OCI-LY1 (cell line): ENCODE measurements around the gene IL1RAPL2.

Experiments
- H2AFZ ChIP-seq: fragments of 200-600 bp; sonication (generic), shearing (Covaris generic); 2 replicates; pipeline ENCODE4 v1.6.0; 2014; ENCODE audit warnings: antibody characterized with exemption, mild to moderate bottlenecking, low read length
- H3F3A ChIP-seq: fragments of 200-600 bp; sonication (generic), shearing (Covaris generic); 2 replicates; pipeline ENCODE4 v1.6.0; 2014; ENCODE audit warnings: mild to moderate bottlenecking, antibody characterized with exemption, low read length, moderate library complexity; ENCODE audit not compliant: insufficient read depth
- H3K27ac ChIP-seq: fragments of 200-600 bp; sonication (generic); 2 replicates; pipeline ENCODE4 v1.5.1; 2014; ENCODE audit warnings: low read length, mixed run types, mild to moderate bottlenecking, low read depth; ENCODE audit not compliant: poor library complexity, severe bottlenecking
- H3K27me3 ChIP-seq: fragments of 200-600 bp; sonication (generic); 2 replicates; pipeline ENCODE4 v1.6.0; 2014; ENCODE audit warnings: antibody characterized with exemption, mild to moderate bottlenecking, low read length, moderate library complexity; ENCODE audit not compliant: insufficient read depth
- H3K36me3 ChIP-seq: fragments of 200-600 bp; sonication (generic); 2 replicates; pipeline ENCODE4 v1.6.1; 2014; ENCODE audit warnings: mild to moderate bottlenecking, antibody characterized with exemption, low read length, moderate library complexity, mixed read lengths; ENCODE audit not compliant: insufficient read depth
- H3K4me1 ChIP-seq: fragments of 200-600 bp; sonication (generic); 2 replicates; pipeline ENCODE4 v1.5.1; 2014; ENCODE audit warnings: mild to moderate bottlenecking, low read length, moderate library complexity; ENCODE audit not compliant: insufficient read depth, severe bottlenecking
- H3K4me2 ChIP-seq: fragments of 200-600 bp; sonication (generic), shearing (Covaris generic); 2 replicates; pipeline ENCODE4 v1.6.1; 2014; ENCODE audit warnings: low read length
- H3K4me3 ChIP-seq: fragments of 200-600 bp; sonication (generic); 2 replicates; pipeline ENCODE4 v1.5.1; 2014; ENCODE audit warnings: low read length, low read depth, mild to moderate bottlenecking, mixed read lengths; ENCODE audit not compliant: poor library complexity, severe bottlenecking
- H3K79me2 ChIP-seq: fragments of 200-600 bp; shearing (Covaris generic); 2 replicates; pipeline ENCODE4 v1.6.1; 2016; ENCODE audit warnings: mixed run types, low read length, mixed read lengths; ENCODE audit not compliant: insufficient read depth
- H3K9ac ChIP-seq: fragments of 200-600 bp; sonication (generic), shearing (Covaris generic); 2 replicates; pipeline ENCODE4 v1.6.1; 2014; ENCODE audit warnings: mild to moderate bottlenecking, low read length, mixed read lengths
- H3K9me2 ChIP-seq: fragments of 200-600 bp; sonication (generic), shearing (Covaris generic); 2 replicates; pipeline ENCODE4 v1.6.1; 2014; ENCODE audit warnings: low read depth, mild to moderate bottlenecking, low read length, mixed read lengths
- H3K9me3 ChIP-seq: fragments of 200-600 bp; shearing (Covaris generic); 2 replicates; pipeline ENCODE4 v1.6.1; 2014; ENCODE audit warnings: low read length, mixed read lengths
- H4K20me1 ChIP-seq: fragments of 200-600 bp; sonication (generic), shearing (Covaris generic); 2 replicates; pipeline ENCODE4 v1.6.0; 2016; ENCODE audit warnings: mild to moderate bottlenecking, low read length; ENCODE audit not compliant: insufficient read depth
- CTCF ChIP-seq: fragments of 200-600 bp; sonication (generic), shearing (Covaris generic); IDR thresholded peaks from 2 replicates; pipeline ENCODE4 v1.5.1; 2017; ENCODE audit warnings: mild to moderate bottlenecking, antibody characterized with exemption, low read length, moderate library complexity, mixed read lengths
- EZH2 ChIP-seq: fragments of 200-600 bp; sonication (generic), shearing (Covaris generic); IDR thresholded peaks from 2 replicates; pipeline ENCODE4 v1.8.0; 2017; ENCODE audit warnings: borderline replicate concordance, mixed run types, mild to moderate bottlenecking, antibody characterized with exemption, low read length, moderate library complexity, mixed read lengths

IL1RAPL2 gene

GRCh38 chrX:105495376-105495775 lies 929.4 kb downstream of the IL1RAPL2 start:
- H3K4me2 ChIP-seq, result no peak overlapping the region
- no peak overlapping the region for H2AFZ ChIP-seq
- no peak overlapping the region for H3K4me3 ChIP-seq
- H3K27ac ChIP-seq, result no peak overlapping the region
- no peaks in the 10 kb centered on the region for H3K79me2 ChIP-seq
- TF ChIP-seq EZH2 (no peak), CTCF (no peak)
- H3K9me2 ChIP-seq, result no peaks in the 10 kb centered on the region
- H3K36me3 ChIP-seq, result no peaks in the 10 kb centered on the region
- H3K9ac ChIP-seq, result no peak overlapping the region
- no peaks in the 10 kb centered on the region for H4K20me1 ChIP-seq
- no peaks in the 10 kb centered on the region for H3F3A ChIP-seq
- H3K9me3 ChIP-seq, result no peaks in the 10 kb centered on the region
- H3K27me3 ChIP-seq, result no peaks in the 10 kb centered on the region
- H3K4me1 ChIP-seq, result no peaks in the 10 kb centered on the region

GRCh38 chrX:105502336-105502735 lies 936.3 kb downstream of the IL1RAPL2 start:
- no peaks in the 10 kb centered on the region for H3F3A ChIP-seq
- no peaks in the 10 kb centered on the region for H3K9me3 ChIP-seq
- H3K4me2 ChIP-seq, result no peak overlapping the region
- H4K20me1 ChIP-seq, result no peaks in the 10 kb centered on the region
- H3K79me2 ChIP-seq, result no peaks in the 10 kb centered on the region
- H3K4me3 ChIP-seq, result no peak overlapping the region
- no peak overlapping the region for H3K9ac ChIP-seq
- no peak overlapping the region for H3K27ac ChIP-seq
- no peaks in the 10 kb centered on the region for H3K9me2 ChIP-seq
- no peaks in the 10 kb centered on the region for H3K36me3 ChIP-seq
- H3K27me3 ChIP-seq, result no peaks in the 10 kb centered on the region
- no peaks in the 10 kb centered on the region for H3K4me1 ChIP-seq
- no peak overlapping the region for H2AFZ ChIP-seq
- no peak for TF ChIP-seq EZH2
- no peak for TF ChIP-seq CTCF

GRCh38 chrX:105515561-105515960 lies 949.6 kb downstream of the IL1RAPL2 start:
- no peaks in the 10 kb centered on the region for H4K20me1 ChIP-seq
- no peak overlapping the region for H3K9ac ChIP-seq
- H3K27ac ChIP-seq, result no peak overlapping the region
- H2AFZ ChIP-seq, result no peak overlapping the region
- no peak overlapping the region for H3K4me2 ChIP-seq
- no peaks in the 10 kb centered on the region for H3K27me3 ChIP-seq
- TF ChIP-seq EZH2 (no peak), CTCF (no peak)
- no peak overlapping the region for H3K4me3 ChIP-seq
- H3K4me1 ChIP-seq, result no peaks in the 10 kb centered on the region
- H3F3A ChIP-seq, result no peaks in the 10 kb centered on the region
- no peaks in the 10 kb centered on the region for H3K9me3 ChIP-seq
- no peaks in the 10 kb centered on the region for H3K36me3 ChIP-seq
- no peaks in the 10 kb centered on the region for H3K9me2 ChIP-seq
- no peaks in the 10 kb centered on the region for H3K79me2 ChIP-seq
